Subcutaneous adipose tissue (tissue), 4 donors: Measurements from ENCODE around the gene HIPK1. TPM values are rescaled to one million over a fixed set of nuclear protein-coding genes. Genes with fewer than 3 reads are reported as not detected.

Experiments used
- total RNA-seq, 4 donors: library from RNA; depleted of rRNA; stranded (reverse); fragments of >200 nt; gene quantifications; one replicate each; pipeline ENCODE4 v1.1.0, GENCODE V29; 2016
- TF ChIP-seq, protein P1 (sequence below): fragments of 450-650 bp; IDR thresholded peaks from one replicate; pipeline ENCODE4 v1.5.1; 2016; ENCODE audit warnings: low read depth, mild to moderate bottlenecking, control low read depth, antibody characterized with exemption, moderate library complexity

HIPK1 gene
- total RNA-seq, 4 donors from 2014 or later = 51.0 to 74.5 (median 53.3) TPM

DNA sequence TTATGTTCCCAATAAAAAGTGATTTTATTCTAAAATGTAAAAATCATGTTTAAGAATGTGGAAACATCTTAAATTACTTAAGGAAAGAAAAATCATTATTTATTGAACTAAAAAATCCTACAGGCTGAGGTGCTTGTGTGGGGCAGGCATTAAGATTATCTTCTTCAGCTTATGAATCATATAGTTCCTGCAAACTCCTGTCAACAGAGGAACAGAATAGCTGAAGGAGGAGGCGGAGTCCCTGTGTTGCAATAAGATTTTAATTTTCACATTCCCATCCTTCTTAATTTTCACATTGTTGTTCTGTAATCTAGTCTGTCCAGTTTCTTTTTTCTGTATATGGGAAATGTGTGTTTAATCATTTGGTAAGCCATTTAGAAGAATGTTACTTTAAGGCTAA is 29.6 kb downstream of the HIPK1 start:
- TF ChIP-seq, protein P1, sequence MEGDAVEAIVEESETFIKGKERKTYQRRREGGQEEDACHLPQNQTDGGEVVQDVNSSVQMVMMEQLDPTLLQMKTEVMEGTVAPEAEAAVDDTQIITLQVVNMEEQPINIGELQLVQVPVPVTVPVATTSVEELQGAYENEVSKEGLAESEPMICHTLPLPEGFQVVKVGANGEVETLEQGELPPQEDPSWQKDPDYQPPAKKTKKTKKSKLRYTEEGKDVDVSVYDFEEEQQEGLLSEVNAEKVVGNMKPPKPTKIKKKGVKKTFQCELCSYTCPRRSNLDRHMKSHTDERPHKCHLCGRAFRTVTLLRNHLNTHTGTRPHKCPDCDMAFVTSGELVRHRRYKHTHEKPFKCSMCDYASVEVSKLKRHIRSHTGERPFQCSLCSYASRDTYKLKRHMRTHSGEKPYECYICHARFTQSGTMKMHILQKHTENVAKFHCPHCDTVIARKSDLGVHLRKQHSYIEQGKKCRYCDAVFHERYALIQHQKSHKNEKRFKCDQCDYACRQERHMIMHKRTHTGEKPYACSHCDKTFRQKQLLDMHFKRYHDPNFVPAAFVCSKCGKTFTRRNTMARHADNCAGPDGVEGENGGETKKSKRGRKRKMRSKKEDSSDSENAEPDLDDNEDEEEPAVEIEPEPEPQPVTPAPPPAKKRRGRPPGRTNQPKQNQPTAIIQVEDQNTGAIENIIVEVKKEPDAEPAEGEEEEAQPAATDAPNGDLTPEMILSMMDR = no peak

DNA sequence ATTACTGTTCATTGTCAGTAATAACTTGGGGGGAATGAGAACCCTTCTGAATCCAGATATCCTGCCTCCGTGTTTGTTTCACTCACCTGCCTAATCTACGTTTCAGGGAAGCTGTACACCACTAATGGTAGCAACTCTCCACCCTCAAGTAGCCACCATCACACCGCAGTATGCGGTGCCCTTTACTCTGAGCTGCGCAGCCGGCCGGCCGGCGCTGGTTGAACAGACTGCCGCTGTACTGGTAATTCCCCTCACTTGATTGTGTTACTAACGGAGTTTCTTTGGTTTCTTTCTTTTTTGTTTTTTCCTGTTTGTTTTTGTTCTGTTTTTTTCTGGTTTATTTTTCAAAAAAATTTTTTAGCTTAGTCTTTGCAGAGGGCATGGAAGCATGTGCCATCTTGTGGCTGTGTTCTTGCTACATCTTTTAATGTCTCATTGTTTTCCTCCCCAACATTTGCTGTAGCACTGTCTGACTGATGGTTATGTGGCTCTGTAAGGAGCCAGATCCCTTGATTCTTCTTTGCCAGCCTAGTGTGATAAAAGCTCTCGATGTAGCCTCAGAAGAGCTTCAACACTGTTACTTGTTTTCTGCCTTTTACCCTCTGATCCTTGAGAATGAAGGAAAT is 34.3 kb downstream of the HIPK1 start:
- TF ChIP-seq, protein P1 = no peak

- TF ChIP-seq, protein P1 = no peak
These were observed 36.7 kb downstream of the HIPK1 start for GRCh38 chr1:113965703-113966412.

DNA sequence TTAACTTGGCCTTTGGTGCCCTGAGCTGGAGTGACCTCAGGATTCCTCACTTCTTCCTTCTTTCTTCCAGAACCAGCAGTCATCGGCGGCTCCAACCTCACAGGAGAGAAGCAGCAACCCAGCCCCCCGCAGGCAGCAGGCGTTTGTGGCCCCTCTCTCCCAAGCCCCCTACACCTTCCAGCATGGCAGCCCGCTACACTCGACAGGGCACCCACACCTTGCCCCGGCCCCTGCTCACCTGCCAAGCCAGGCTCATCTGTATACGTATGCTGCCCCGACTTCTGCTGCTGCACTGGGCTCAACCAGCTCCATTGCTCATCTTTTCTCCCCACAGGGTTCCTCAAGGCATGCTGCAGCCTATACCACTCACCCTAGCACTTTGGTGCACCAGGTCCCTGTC is 43.8 kb downstream of the HIPK1 start:
- TF ChIP-seq, protein P1 = no peak

DNA sequence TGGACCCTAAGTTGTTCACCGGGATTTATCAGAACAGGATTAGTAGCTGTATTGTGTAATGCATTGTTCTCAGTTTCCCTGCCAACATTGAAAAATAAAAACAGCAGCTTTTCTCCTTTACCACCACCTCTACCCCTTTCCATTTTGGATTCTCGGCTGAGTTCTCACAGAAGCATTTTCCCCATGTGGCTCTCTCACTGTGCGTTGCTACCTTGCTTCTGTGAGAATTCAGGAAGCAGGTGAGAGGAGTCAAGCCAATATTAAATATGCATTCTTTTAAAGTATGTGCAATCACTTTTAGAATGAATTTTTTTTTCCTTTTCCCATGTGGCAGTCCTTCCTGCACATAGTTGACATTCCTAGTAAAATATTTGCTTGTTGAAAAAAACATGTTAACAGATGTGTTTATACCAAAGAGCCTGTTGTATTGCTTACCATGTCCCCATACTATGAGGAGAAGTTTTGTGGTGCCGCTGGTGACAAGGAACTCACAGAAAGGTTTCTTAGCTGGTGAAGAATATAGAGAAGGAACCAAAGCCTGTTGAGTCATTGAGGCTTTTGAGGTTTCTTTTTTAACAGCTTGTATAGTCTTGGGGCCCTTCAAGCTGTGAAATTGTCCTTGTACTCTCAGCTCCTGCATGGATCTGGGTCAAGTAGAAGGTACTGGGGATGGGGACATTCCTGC is 46.2 kb downstream of the HIPK1 start:
- TF ChIP-seq, protein P1 = no peak

GRCh38 chr1:113976609-113977278 is 47.6 kb downstream of the HIPK1 start:
- TF ChIP-seq, protein P1 = no peak

DNA sequence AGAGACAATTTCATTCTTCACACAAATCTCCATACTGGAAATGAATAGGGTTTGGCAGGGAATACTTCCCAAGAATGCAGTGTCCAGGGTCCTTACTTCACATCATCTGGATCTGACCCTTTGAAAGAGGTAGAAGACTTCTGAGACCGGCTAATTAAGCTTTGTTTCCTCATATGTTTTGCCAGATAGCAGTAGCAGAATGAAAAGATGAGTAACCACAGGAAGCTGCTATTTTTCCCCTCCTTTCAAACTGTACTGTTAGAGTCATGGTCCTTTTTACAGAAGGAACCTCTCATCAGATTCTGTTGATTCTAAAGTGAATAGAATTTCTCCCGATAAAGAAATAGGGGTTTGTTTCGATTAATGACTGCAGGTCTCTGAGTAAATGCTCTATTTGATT is 48.8 kb downstream of the HIPK1 start:
- TF ChIP-seq, protein P1 = no peak
